HCT116 (cell line): ENCODE measurements around the gene PACRG. TPM values are rescaled to one million over a fixed set of nuclear protein-coding genes. Genes with fewer than 3 reads are reported as not detected.

Experiments
- ATAC-seq: fragments of 200-7000 bp; cut with Tn5 transposase; 2 replicates; pipeline ENCODE4 v1.9.1; 2020; ENCODE audit warnings: mild to moderate bottlenecking, moderate library complexity
- BruUV-seq: library from RNA; stranded (reverse); fragments of 400-500 nt; replicated peaks from 2 replicates; lab custom pipeline; 2021; lab: Mats Ljungman, UMichigan
- CTCF ChIA-PET: fragments of 300-600 bp; sonication (Branson Sonifier 250); formaldehyde crosslinking; loops from one replicate; lab custom pipeline; 2021; ENCODE audit warnings: antibody characterized with exemption; lab: Charles Lee
- POLR2A ChIA-PET: fragments of 300-600, 350-600 bp; sonication (Branson Sonifier 250); formaldehyde crosslinking; loops from one replicate; lab custom pipeline; 2021; ENCODE audit warnings: antibody characterized with exemption; lab: Charles Lee
- RAD21 ChIA-PET, 2 experiments: fragments of 300-600 bp; sonication (Branson Sonifier 250); formaldehyde crosslinking; loops; one replicate each; lab custom pipeline; 2023; ENCODE audit warnings: low total read pairs in 2 of 2; ENCODE audit not compliant: uncharacterized antibody in 2 of 2, unreplicated experiment in 2 of 2, low non-redundant PET in 1 of 2; lab: Charles Lee
- DNase-seq: peaks from one replicate; pipeline ENCODE4 v3.0.0-alpha.2; 2010; ENCODE audit warnings: low read depth, low spot score
- H2AFZ ChIP-seq: fragments of 200-600 bp; shearing (Covaris generic), sonication (generic); 2 replicates; pipeline ENCODE4 v1.6.1; 2017; ENCODE audit warnings: low read depth, mixed run types, mixed read lengths, antibody characterized with exemption, low read length; ENCODE audit not compliant: poor library complexity, severe bottlenecking
- H3K27ac ChIP-seq: 2 replicates; pipeline ENCODE4 v1.5.1; 2012; ENCODE audit warnings: low read depth, low read length
- H3K27me3 ChIP-seq: fragments of 200-600 bp; sonication (generic); 2 replicates; pipeline ENCODE4 v1.6.1; 2016; ENCODE audit warnings: mixed run types, low read length, mixed read lengths; ENCODE audit not compliant: insufficient read depth
- H3K36me3 ChIP-seq, 2 experiments: fragments of 200-500 bp in 1 of 2; fragments of 200-600 bp in 1 of 2; sonication (Bioruptor generic) in 1 of 2; sonication (generic) in 1 of 2; 2 replicates each; pipeline versions ENCODE4 v1.5.1 to v1.6.1; 2014 to 2016; ENCODE audit warnings: low read length in 2 of 2, inconsistent platforms in 1 of 2, mixed read lengths in 1 of 2, mixed run types in 1 of 2; ENCODE audit not compliant: insufficient read depth in 2 of 2, control insufficient read depth in 1 of 2
- H3K4me1 ChIP-seq, 2 experiments: fragments of 200-600 bp in 1 of 2; sonication (generic) in 1 of 2; 2 replicates each; pipeline versions ENCODE4 v1.5.1 to v1.6.1; 2012 to 2017; ENCODE audit warnings: low read length in 2 of 2, inconsistent platforms in 1 of 2, mild to moderate bottlenecking in 1 of 2, mixed read lengths in 1 of 2, mixed run types in 1 of 2, moderate library complexity in 1 of 2; ENCODE audit not compliant: insufficient read depth in 2 of 2, control insufficient read depth in 1 of 2
- H3K4me2 ChIP-seq: fragments of 200-600 bp; sonication (generic); 2 replicates; pipeline ENCODE4 v1.6.1; 2017; ENCODE audit warnings: mixed run types, low read length, mixed read lengths
- H3K4me3 ChIP-seq, 2 experiments: fragments of 200-600 bp in 1 of 2; sonication (generic) in 1 of 2; replicated peaks in 1 of 2; 2 replicates each; pipeline ENCODE4 v1.5.1; 2011 to 2016; ENCODE audit warnings: low read length in 2 of 2, control low read depth in 1 of 2, low read depth in 1 of 2, mild to moderate bottlenecking in 1 of 2, mixed read lengths in 1 of 2, mixed run types in 1 of 2
- H3K79me2 ChIP-seq: fragments of 200-600 bp; sonication (generic); 2 replicates; pipeline ENCODE4 v1.6.1; 2017; ENCODE audit warnings: mild to moderate bottlenecking, mixed run types, low read length, moderate library complexity, mixed read lengths; ENCODE audit not compliant: insufficient read depth
- H3K9ac ChIP-seq: fragments of 200-600 bp; sonication (generic); 2 replicates; pipeline ENCODE4 v1.6.1; 2016; ENCODE audit warnings: low read length, mixed read lengths
- H3K9me2 ChIP-seq: fragments of 200-600 bp; sonication (generic), shearing (Covaris generic); 2 replicates; pipeline ENCODE4 v1.6.1; 2017; ENCODE audit warnings: mixed run types, mild to moderate bottlenecking, moderate library complexity; ENCODE audit not compliant: insufficient read depth
- H3K9me3 ChIP-seq, 2 experiments: fragments of 200-500 bp in 1 of 2; fragments of 200-600 bp in 1 of 2; sonication (Bioruptor generic) in 1 of 2; sonication (generic) in 1 of 2; 2 replicates each; pipeline ENCODE4 v1.6.1; 2014 to 2017; ENCODE audit warnings: low read length in 2 of 2, mixed read lengths in 2 of 2, inconsistent platforms in 1 of 2, low read depth in 1 of 2, mild to moderate bottlenecking in 1 of 2, mixed run types in 1 of 2, moderate library complexity in 1 of 2; ENCODE audit not compliant: control insufficient read depth in 1 of 2, insufficient read depth in 1 of 2
- H4K20me1 ChIP-seq: fragments of 200-600 bp; sonication (generic), shearing (Covaris generic); 2 replicates; pipeline ENCODE4 v1.6.1; 2017; ENCODE audit warnings: mixed run types, mild to moderate bottlenecking, moderate library complexity; ENCODE audit not compliant: insufficient read depth
- EZH2phosphoT487 ChIP-seq: fragments of 200-600 bp; IDR thresholded peaks from 2 replicates; pipeline ENCODE4 v1.6.1; 2018; ENCODE audit warnings: antibody characterized with exemption, borderline replicate concordance
- JUND ChIP-seq: IDR thresholded peaks from 2 replicates; pipeline ENCODE4 v1.6.1; 2012
- SIN3A ChIP-seq: IDR thresholded peaks from 2 replicates; pipeline ENCODE4 v1.6.1; 2012; ENCODE audit warnings: low read depth
- SP1 ChIP-seq: IDR thresholded peaks from 2 replicates; pipeline ENCODE4 v1.6.1; 2012; ENCODE audit warnings: low read depth
- ZBTB33 ChIP-seq: IDR thresholded peaks from 2 replicates; pipeline ENCODE4 v1.6.1; 2011; ENCODE audit warnings: mild to moderate bottlenecking, low read length, moderate library complexity; ENCODE audit not compliant: insufficient replicate concordance; ENCODE audit errors: extremely low read depth
- intact Hi-C: fragments of 100-400 bp; cut with micrococcal nuclease; formaldehyde crosslinking; loops from 2 replicates; pipeline ENCODE4 v1.10.0; 2022
- total RNA-seq: library from RNA; stranded (reverse); gene quantifications from one replicate; pipeline ENCODE4 v1.2.1, GENCODE V29; 2021; ENCODE audit not compliant: unreplicated experiment
- TF ChIP-seq, protein P1 (sequence below): IDR thresholded peaks from 2 replicates; pipeline ENCODE4 v1.6.1; 2012
- TF ChIP-seq, protein P2 (sequence below): IDR thresholded peaks from 2 replicates; pipeline ENCODE4 v1.6.1; 2012

Gene PACRG
- total RNA-seq, 1 experiment from 2014 or later: 0.71 TPM

- Histone ChIP-seq H3K27me3 (no peaks in the 10 kb centered on the region), H3K36me3 (no peaks in the 10 kb centered on the region), H2AFZ (no peak overlapping the region), H3K4me3 (no peak overlapping the region), H3K9me2 (no peaks in the 10 kb centered on the region), H3K79me2 (no peaks in the 10 kb centered on the region), H3K9ac (no peak overlapping the region), H3K4me2 (no peak overlapping the region), H3K27ac (no peak overlapping the region), H3K9me3 (no peaks in the 10 kb centered on the region), H3K4me1 (no peaks in the 10 kb centered on the region), H4K20me1 (no peaks in the 10 kb centered on the region; the same call in 1 of the 2 replicates)
- BruUV-seq: no TSS peak
- CTCF ChIA-PET: no interaction called here
- DNase-seq (no peak), ATAC-seq (no peak)
- TF ChIP-seq JUND (no peak), SP1 (no peak)
- RAD21 ChIA-PET: no interaction called here
- POLR2A ChIA-PET: no interaction called here
- intact Hi-C loops: no loop called here
These were observed 47.4 kb upstream of the PACRG start for GRCh38 chr6:162680367-162680766.

GRCh38 chr6:162680871-162681270, 46.9 kb upstream of the PACRG start:
- Histone ChIP-seq H3K27ac (no peak overlapping the region), H3K9me3 (no peaks in the 10 kb centered on the region), H3K9ac (no peak overlapping the region), H3K9me2 (no peaks in the 10 kb centered on the region), H2AFZ (no peak overlapping the region), H3K36me3 (no peaks in the 10 kb centered on the region), H4K20me1 (no peaks in the 10 kb centered on the region; the same call in 1 of the 2 replicates), H3K4me1 (no peaks in the 10 kb centered on the region), H3K4me3 (no peak overlapping the region), H3K4me2 (no peak overlapping the region), H3K79me2 (no peaks in the 10 kb centered on the region), H3K27me3 (no peaks in the 10 kb centered on the region)
- TF ChIP-seq, protein P1, sequence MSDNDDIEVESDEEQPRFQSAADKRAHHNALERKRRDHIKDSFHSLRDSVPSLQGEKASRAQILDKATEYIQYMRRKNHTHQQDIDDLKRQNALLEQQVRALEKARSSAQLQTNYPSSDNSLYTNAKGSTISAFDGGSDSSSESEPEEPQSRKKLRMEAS: no peak
- TF ChIP-seq ZBTB33: no peak
- TF ChIP-seq SIN3A: no peak
- TF ChIP-seq, protein P2, sequence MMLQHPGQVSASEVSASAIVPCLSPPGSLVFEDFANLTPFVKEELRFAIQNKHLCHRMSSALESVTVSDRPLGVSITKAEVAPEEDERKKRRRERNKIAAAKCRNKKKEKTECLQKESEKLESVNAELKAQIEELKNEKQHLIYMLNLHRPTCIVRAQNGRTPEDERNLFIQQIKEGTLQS: no peak
- TF ChIP-seq EZH2phosphoT487: no peak
- CTCF ChIA-PET: no interaction called here
- ATAC-seq (no peak), DNase-seq (no peak)
- RAD21 ChIA-PET: no interaction called here
- POLR2A ChIA-PET: no interaction called here
- no TSS peak for BruUV-seq
- intact Hi-C loops: no loop called here
